DND-41 (cell line): ENCODE measurements around the gene RTRAF.

ENCODE experiments used
- EZH2 ChIP-seq: IDR thresholded peaks from 3 replicates; pipeline ENCODE4 v1.6.1; 2012; ENCODE audit warnings: borderline replicate concordance, low read depth, mild to moderate bottlenecking, moderate library complexity, low read length, inconsistent platforms; ENCODE audit not compliant: severe bottlenecking
- TF ChIP-seq, protein P1 (sequence below): IDR thresholded peaks from 2 replicates; pipeline ENCODE4 v1.5.1; 2012; ENCODE audit warnings: borderline replicate concordance, low read length, moderate library complexity, mild to moderate bottlenecking; ENCODE audit not compliant: poor library complexity, severe bottlenecking; ENCODE audit errors: extremely low read depth

DNA sequence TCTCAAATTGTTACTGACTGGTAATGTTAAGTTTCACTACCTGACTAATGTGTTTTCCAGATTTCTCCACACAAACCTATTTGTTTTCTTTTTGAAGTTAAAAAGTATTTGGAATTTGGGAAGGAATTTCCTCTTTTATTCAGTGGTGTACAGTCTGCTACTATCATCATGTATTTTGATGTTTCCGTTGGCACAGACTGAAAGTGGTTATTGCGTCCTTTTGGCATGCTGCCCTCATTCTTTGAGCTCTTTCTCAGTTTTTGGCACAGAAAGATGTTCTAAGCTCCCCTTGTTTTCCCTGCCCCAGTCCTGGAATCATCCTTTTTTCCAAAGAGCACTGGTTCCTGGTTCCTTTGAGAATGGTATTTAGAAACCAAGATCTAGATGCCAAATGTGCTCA lies 31.4 kb upstream of the RTRAF start:
- TF ChIP-seq, protein P1, sequence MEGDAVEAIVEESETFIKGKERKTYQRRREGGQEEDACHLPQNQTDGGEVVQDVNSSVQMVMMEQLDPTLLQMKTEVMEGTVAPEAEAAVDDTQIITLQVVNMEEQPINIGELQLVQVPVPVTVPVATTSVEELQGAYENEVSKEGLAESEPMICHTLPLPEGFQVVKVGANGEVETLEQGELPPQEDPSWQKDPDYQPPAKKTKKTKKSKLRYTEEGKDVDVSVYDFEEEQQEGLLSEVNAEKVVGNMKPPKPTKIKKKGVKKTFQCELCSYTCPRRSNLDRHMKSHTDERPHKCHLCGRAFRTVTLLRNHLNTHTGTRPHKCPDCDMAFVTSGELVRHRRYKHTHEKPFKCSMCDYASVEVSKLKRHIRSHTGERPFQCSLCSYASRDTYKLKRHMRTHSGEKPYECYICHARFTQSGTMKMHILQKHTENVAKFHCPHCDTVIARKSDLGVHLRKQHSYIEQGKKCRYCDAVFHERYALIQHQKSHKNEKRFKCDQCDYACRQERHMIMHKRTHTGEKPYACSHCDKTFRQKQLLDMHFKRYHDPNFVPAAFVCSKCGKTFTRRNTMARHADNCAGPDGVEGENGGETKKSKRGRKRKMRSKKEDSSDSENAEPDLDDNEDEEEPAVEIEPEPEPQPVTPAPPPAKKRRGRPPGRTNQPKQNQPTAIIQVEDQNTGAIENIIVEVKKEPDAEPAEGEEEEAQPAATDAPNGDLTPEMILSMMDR, result no peak
- TF ChIP-seq EZH2, result no peak
